ENCODE measurements around the gene LIPJ.
A peak's percentile ranks its signal among the peaks of the same experiment; 100 is the strongest.

The LIPJ gene

GRCh38 chr10:88620441-88620840, 33.9 kb downstream of the LIPJ start:
- DNase-seq (ENCODE audit: low spot score in 2 of 2): no peak
- ATAC-seq (ENCODE audit: low read depth): no peak
- no peaks in the 10 kb centered on the region for H3K4me1 Mint-ChIP-seq
- H3K36me3 Mint-ChIP-seq: no peaks in the 10 kb centered on the region
- no peaks in the 10 kb centered on the region for H3K9me3 Mint-ChIP-seq
- peaks cover 2% of the 10 kb centered on the region for H3K27me3 Mint-ChIP-seq
- H3K4me3 Mint-ChIP-seq: no peak overlapping the region
- no peak overlapping the region for H3K27ac Mint-ChIP-seq

- Mint-ChIP-seq H3K27ac (no peak overlapping the region), H3K4me3 (no peak overlapping the region), H3K9me3 (peaks cover 2% of the 10 kb centered on the region), H3K4me1 (no peaks in the 10 kb centered on the region), H3K36me3 (no peaks in the 10 kb centered on the region), H3K27me3 (peaks cover 2% of the 10 kb centered on the region)
- ATAC-seq (ENCODE audit: low read depth) (no peak), DNase-seq (ENCODE audit: low spot score in 2 of 2) (no peak)
Measured at GRCh38 chr10:88623835-88624234, 37.3 kb downstream of the LIPJ start.

GRCh38 chr10:88624840-88625239, 38.3 kb downstream of the LIPJ start:
- no peak overlapping the region for H3K27ac Mint-ChIP-seq
- no peaks in the 10 kb centered on the region for H3K4me1 Mint-ChIP-seq
- peaks cover 2% of the 10 kb centered on the region for H3K27me3 Mint-ChIP-seq
- peaks cover 2% of the 10 kb centered on the region for H3K9me3 Mint-ChIP-seq
- DNase-seq (ENCODE audit: low spot score in 2 of 2) (no peak), ATAC-seq (ENCODE audit: low read depth) (no peak)
- H3K36me3 Mint-ChIP-seq: no peaks in the 10 kb centered on the region
- no peak overlapping the region for H3K4me3 Mint-ChIP-seq

GRCh38 chr10:88640186-88640585, 53.6 kb downstream of the LIPJ start:
- H3K9me3 Mint-ChIP-seq: peaks cover 6% of the 10 kb centered on the region
- H3K27ac Mint-ChIP-seq: no peak overlapping the region
- peaks cover 17% of the 10 kb centered on the region for H3K27me3 Mint-ChIP-seq
- DNase-seq (ENCODE audit: low spot score in 2 of 2) (no peak), ATAC-seq (ENCODE audit: low read depth) (no peak)
- no peak overlapping the region for H3K4me3 Mint-ChIP-seq
- peaks cover 2% of the 10 kb centered on the region for H3K36me3 Mint-ChIP-seq
- no peaks in the 10 kb centered on the region for H3K4me1 Mint-ChIP-seq

- Mint-ChIP-seq H3K4me1 (peaks cover 2% of the 10 kb centered on the region), H3K36me3 (peaks cover 2% of the 10 kb centered on the region), H3K27ac (no peak overlapping the region), H3K4me3 (no peak overlapping the region), H3K9me3 (peaks cover 5% of the 10 kb centered on the region), H3K27me3 (peaks cover 15% of the 10 kb centered on the region)
- DNase-seq (ENCODE audit: low spot score in 2 of 2) (no peak), ATAC-seq (ENCODE audit: low read depth) (no peak)
Measured at GRCh38 chr10:88642209-88642608, 55.6 kb downstream of the LIPJ start.

GRCh38 chr10:88642963-88643362, 56.4 kb downstream of the LIPJ start:
- DNase-seq (ENCODE audit: low spot score in 2 of 2): no peak
- peaks cover 11% of the 10 kb centered on the region for H3K27me3 Mint-ChIP-seq
- H3K27ac Mint-ChIP-seq: no peak overlapping the region
- H3K9me3 Mint-ChIP-seq: peaks cover 5% of the 10 kb centered on the region
- peaks cover 2% of the 10 kb centered on the region for H3K36me3 Mint-ChIP-seq
- no peak for ATAC-seq (ENCODE audit: low read depth)
- no peak overlapping the region for H3K4me3 Mint-ChIP-seq
- peaks cover 2% of the 10 kb centered on the region for H3K4me1 Mint-ChIP-seq

- H3K36me3 Mint-ChIP-seq: no peaks in the 10 kb centered on the region
- DNase-seq (ENCODE audit: low spot score in 2 of 2) (no peak), ATAC-seq (ENCODE audit: low read depth) (peak; percentile 32)
- no peaks in the 10 kb centered on the region for H3K9me3 Mint-ChIP-seq
- H3K27ac Mint-ChIP-seq: no peak overlapping the region
- no peak overlapping the region for H3K4me3 Mint-ChIP-seq
- H3K27me3 Mint-ChIP-seq: peaks cover 9% of the 10 kb centered on the region
- peaks cover 2% of the 10 kb centered on the region for H3K4me1 Mint-ChIP-seq
Measured at GRCh38 chr10:88647061-88647615, 60.6 kb downstream of the LIPJ start.

GRCh38 chr10:88651101-88651551, 64.6 kb downstream of the LIPJ start:
- no peaks in the 10 kb centered on the region for H3K36me3 Mint-ChIP-seq
- no peaks in the 10 kb centered on the region for H3K9me3 Mint-ChIP-seq
- peaks cover 2% of the 10 kb centered on the region for H3K4me1 Mint-ChIP-seq
- ATAC-seq (ENCODE audit: low read depth) (no peak), DNase-seq (ENCODE audit: low spot score in 2 of 2) (no peak)
- no peak overlapping the region for H3K4me3 Mint-ChIP-seq
- H3K27ac Mint-ChIP-seq: no peak overlapping the region
- peaks cover 7% of the 10 kb centered on the region for H3K27me3 Mint-ChIP-seq

GRCh38 chr10:88652616-88653015, 66.1 kb downstream of the LIPJ start:
- H3K4me3 Mint-ChIP-seq: no peak overlapping the region
- no peaks in the 10 kb centered on the region for H3K9me3 Mint-ChIP-seq
- H3K4me1 Mint-ChIP-seq: no peaks in the 10 kb centered on the region
- ATAC-seq (ENCODE audit: low read depth): no peak
- H3K27me3 Mint-ChIP-seq: peaks cover 3% of the 10 kb centered on the region
- no peak for DNase-seq (ENCODE audit: low spot score in 2 of 2)
- H3K27ac Mint-ChIP-seq: no peak overlapping the region
- no peaks in the 10 kb centered on the region for H3K36me3 Mint-ChIP-seq
